ENCODE results near the gene SELENOW. TPM values are rescaled to one million over a fixed set of nuclear protein-coding genes. Genes with fewer than 3 reads are reported as not detected.

SELENOW gene
- total RNA-seq, 4 donors from 2014 or later = 487 to 722 (median 609) TPM

DNA sequence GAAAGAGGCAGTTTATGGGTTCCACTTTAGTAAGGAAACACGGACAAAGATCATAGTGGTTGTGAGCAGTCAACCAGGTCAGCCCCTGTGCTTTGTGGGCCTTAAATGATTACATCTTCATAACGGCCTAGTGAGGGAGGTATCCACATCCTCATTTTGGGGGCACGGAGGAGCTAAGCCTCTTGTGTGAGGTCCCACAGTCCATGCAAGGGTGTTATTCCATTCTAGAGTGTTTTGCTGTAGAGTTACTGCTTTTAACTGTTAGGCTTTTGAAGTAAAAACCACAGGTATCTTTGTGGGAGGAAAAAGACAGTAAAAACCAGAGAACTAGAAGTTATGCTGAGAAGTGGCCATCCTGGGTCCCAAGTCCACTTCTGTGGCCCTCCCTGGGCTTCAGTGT is 29.2 kb upstream of the SELENOW start:
- intact Hi-C loops (cut with DNase I; ENCODE audit: low total_unique reads) = no loop called here
- TF ChIP-seq, protein P1, sequence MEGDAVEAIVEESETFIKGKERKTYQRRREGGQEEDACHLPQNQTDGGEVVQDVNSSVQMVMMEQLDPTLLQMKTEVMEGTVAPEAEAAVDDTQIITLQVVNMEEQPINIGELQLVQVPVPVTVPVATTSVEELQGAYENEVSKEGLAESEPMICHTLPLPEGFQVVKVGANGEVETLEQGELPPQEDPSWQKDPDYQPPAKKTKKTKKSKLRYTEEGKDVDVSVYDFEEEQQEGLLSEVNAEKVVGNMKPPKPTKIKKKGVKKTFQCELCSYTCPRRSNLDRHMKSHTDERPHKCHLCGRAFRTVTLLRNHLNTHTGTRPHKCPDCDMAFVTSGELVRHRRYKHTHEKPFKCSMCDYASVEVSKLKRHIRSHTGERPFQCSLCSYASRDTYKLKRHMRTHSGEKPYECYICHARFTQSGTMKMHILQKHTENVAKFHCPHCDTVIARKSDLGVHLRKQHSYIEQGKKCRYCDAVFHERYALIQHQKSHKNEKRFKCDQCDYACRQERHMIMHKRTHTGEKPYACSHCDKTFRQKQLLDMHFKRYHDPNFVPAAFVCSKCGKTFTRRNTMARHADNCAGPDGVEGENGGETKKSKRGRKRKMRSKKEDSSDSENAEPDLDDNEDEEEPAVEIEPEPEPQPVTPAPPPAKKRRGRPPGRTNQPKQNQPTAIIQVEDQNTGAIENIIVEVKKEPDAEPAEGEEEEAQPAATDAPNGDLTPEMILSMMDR (IDR thresholded peaks at IDR 0.05) = no peak
- TF ChIP-seq POLR2A (IDR thresholded peaks at IDR 0.05) = no peak
- DNase-seq (ENCODE audit: low spot score in 2 of 2) = no peak
- WGBS, 2 donors = 72 to 87% methylated on average over 3 of the region's 3 CpGs
- H3K4me3 ChIP-seq (ENCODE audit: low read depth, poor library complexity, severe bottlenecking) = no peak overlapping the region

DNA sequence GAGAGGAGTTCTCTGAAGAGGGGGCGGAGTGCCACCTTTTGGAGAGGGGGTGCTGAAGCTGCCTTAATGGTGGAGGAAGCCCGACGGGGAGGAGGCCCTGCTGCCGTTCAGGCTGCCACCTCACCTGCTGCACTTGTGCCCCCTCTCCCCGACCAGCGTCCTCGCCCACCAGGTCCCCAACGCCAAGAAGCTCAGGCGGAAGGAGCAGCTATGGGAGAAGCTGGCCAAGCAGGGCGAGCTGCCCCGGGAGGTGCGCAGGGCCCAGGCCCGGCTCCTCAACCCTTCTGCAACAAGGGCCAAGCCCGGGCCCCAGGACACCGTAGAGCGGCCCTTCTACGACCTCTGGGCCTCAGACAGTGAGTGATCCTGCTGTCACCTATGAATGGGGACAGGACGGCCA is 27.8 kb upstream of the SELENOW start:
- intact Hi-C loops (cut with DNase I; ENCODE audit: low total_unique reads) = no loop called here
- 89 to 91% methylated on average over 15 to 18 of the region's 18 CpGs for WGBS, 2 donors
- H3K4me3 ChIP-seq (ENCODE audit: low read depth, poor library complexity, severe bottlenecking) = no peak overlapping the region
- no peak for TF ChIP-seq POLR2A (IDR thresholded peaks at IDR 0.05)
- TF ChIP-seq, protein P1 (IDR thresholded peaks at IDR 0.05) = no peak
- DNase-seq (ENCODE audit: low spot score in 2 of 2) = no peak

DNA sequence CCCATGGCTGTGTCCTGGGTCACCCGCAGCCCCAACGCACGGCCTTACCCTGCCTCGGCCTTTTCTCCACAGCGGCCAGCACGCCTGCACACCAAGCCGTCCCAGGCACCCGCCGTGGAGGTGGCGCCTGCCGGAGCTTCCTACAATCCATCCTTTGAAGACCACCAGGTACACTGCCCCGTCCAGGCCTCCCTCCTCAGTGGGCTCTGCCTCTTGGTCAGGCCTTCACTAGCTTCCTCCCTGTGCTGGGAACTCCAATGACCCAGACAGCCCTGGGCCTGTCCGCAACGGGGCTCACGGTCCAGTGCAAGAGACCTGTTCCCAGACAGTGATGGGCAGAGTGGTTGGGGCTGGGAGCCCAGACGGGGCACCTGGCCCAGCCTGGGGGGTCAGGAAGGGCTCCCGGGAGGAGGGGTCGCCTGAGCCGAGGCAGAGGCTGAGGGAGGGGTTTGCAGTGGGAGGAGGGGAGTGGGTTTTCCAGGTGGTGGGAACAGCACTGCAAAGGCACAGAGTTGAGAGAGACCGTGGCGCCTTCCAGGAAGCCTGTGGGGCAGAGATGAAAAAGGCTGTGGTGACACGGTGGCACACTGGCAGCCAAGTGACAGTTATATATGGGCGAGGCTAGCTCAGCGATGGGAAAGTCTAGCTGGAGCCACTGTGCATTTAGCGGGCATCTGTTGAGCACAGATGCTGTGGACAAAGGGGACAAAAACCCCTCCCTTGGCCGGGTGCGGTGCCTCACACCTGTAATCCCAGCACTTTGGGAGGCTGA is 25.9 kb upstream of the SELENOW start:
- no peak for DNase-seq (ENCODE audit: low spot score in 2 of 2)
- no peak for TF ChIP-seq POLR2A (IDR thresholded peaks at IDR 0.05)
- TF ChIP-seq, protein P1 (IDR thresholded peaks at IDR 0.05) = no peak
- 87 to 93% methylated on average over 27 of the region's 27 CpGs for WGBS, 2 donors
- intact Hi-C loops (cut with DNase I; ENCODE audit: low total_unique reads) = no loop called here
- no peak overlapping the region for H3K4me3 ChIP-seq (ENCODE audit: low read depth, poor library complexity, severe bottlenecking)

DNA sequence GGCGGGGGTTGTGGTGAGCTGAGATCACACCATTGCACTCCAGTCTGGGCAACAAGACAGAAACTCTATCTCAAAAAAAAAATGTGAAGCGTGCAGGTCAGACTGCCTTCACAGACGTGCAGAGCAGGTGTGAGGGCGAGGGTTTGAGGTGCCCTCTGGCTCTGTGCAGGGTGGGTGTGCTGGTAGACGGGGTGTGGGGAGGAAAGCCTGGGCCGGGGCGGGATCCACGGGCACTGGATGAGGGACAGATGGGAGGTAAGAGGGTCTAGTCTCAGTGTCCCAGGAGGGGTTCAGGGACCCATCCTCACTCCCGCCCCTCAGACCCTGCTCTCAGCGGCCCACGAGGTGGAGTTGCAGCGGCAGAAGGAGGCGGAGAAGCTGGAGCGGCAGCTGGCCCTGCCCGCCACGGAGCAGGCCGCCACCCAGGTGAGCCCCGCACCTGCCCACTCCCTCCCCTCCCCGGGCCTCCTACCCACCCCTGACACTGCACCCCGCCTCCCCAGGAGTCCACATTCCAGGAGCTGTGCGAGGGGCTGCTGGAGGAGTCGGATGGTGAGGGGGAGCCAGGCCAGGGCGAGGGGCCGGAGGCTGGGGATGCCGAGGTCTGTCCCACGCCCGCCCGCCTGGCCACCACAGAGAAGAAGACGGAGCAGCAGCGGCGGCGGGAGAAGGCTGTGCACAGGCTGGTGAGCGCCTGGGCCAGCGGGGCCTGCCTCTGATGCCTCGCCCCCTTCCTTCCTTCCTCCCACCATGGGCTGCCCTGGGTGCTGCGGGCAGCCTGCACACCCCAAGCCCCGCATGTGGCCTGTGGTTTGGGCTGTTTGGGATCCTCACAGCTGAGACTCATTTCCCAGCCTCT is 24.1 kb upstream of the SELENOW start:
- TF ChIP-seq, protein P1 (IDR thresholded peaks at IDR 0.05) = no peak
- TF ChIP-seq POLR2A (IDR thresholded peaks at IDR 0.05) = no peak
- WGBS, 2 donors = 82 to 92% methylated on average over 24 to 28 of the region's 37 CpGs
- H3K4me3 ChIP-seq (ENCODE audit: low read depth, poor library complexity, severe bottlenecking) = no peak overlapping the region
- no peak for DNase-seq (ENCODE audit: low spot score in 2 of 2)
- intact Hi-C loops (cut with DNase I; ENCODE audit: low total_unique reads) = no loop called here

DNA sequence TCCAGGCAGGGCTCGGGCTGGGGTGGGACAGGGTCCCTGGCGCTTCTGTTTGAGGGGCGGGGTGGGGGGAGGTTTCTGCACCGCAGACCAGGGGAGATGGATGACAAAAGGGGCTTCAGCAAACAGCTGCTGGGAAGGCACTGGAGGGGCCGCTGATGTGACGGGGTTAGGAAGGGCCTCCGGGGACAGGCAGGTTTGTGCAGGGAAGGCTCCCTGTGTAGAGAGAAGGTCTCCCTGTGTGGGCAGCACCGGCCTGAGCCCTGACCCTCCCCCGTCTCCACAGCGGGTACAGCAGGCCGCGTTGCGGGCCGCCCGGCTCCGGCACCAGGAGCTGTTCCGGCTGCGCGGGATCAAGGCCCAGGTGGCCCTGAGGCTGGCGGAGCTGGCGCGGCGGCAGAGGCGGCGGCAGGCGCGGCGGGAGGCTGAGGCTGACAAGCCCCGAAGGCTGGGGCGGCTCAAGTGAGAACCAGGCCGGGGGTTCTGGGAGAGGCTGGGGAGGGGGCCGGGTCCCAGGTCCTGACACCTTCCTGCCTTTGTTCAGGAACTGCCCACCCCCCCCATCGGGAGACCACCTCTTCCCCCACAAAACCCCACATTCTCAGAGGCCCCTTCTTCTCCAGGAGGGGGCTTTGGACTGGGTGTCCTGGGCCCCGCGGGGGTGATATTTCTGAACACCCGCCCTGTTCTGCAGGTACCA is 23.3 kb upstream of the SELENOW start:
- WGBS, 2 donors = 90 to 92% methylated on average over 36 of the region's 36 CpGs
- no peak for DNase-seq (ENCODE audit: low spot score in 2 of 2)
- TF ChIP-seq, protein P1 (IDR thresholded peaks at IDR 0.05) = no peak
- TF ChIP-seq POLR2A (IDR thresholded peaks at IDR 0.05) = no peak
- intact Hi-C loops (cut with DNase I; ENCODE audit: low total_unique reads) = no loop called here
- no peak overlapping the region for H3K4me3 ChIP-seq (ENCODE audit: low read depth, poor library complexity, severe bottlenecking)

Measured in lower leg skin (tissue), 4 donors.